LHCN-M2 (cell line): Measurements from ENCODE around the gene TOMM6. TPM values are rescaled to one million over a fixed set of nuclear protein-coding genes. Genes with fewer than 3 reads are reported as not detected.

Source experiments
- DNase-seq: peaks from one replicate; pipeline ENCODE4 v3.0.0-alpha.2; 2012; ENCODE audit warnings: low read depth
- polyA plus RNA-seq: library from polyadenylated mRNA; unstranded; fragments of >200 nt; gene quantifications from one replicate; pipeline ENCODE4 v1.2.1, GENCODE V29; 2012; ENCODE audit warnings: missing spikeins
- total RNA-seq: library from RNA; depleted of rRNA; stranded (reverse); fragments of >200 nt; gene quantifications from 2 replicates; pipeline ENCODE4 v1.2.3, GENCODE V29; 2014; rRNA removed

Gene TOMM6
- 157 and 160 TPM in 2 replicates for total RNA-seq
- 293 TPM for polyA plus RNA-seq

DNA sequence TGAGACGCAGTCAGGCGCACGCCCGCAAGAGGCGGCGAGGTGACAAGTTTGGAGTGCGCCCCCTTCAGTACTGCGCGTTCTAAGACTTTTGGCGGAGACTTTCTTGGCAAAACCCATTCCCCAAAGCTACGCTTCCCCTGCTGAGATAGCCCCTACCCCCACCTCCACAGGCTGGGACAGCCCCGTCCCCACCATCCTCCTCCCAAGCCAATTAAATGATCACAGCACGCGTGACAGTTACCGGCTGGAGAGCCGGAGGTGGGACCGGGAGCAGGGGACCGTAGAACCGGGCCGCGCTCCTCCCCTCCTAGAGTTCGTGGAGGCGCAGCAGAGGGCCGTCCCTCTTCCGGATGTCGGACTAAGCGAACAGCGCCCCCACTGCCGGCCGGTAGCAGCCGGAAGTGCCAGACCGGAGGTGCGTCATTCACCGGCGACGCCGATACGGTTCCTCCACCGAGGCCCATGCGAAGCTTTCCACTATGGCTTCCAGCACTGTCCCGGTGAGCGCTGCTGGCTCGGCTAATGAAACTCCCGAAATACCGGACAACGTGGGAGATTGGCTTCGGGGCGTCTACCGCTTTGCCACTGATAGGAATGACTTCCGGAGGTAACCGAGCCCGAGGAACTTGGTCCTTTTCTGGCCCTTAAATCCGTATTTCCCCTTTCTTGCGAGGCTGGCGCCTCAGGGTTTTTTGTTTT, at the start of gene TOMM6:
Gene TOMM6 (plus strand): TSS at position 476 of the 699 bp plus-strand sequence. CDS start 4 bp downstream, at position 480.
- peak; percentile 91 for DNase-seq

DNA sequence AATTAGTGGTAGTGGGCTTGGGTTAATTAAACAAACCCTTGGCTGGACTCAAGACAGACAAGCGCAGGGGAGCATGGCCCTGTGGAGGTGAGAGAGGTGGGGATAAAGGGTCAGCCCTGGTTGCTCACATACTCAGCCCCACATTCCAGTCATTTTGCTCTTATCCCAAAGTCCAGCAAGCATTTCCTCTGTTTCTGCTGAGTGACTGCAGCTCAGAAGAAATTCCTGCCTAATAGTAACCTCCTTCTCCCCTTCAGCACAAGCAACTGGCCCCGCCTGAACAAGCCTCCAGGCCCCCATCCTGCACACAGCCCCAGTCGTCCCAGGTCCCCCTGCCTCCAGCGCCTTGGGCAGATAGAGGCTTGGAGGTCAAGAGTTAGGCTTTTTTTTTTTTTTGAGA, 48.5 kb upstream of the TOMM6 start:
- no peak for DNase-seq

DNA sequence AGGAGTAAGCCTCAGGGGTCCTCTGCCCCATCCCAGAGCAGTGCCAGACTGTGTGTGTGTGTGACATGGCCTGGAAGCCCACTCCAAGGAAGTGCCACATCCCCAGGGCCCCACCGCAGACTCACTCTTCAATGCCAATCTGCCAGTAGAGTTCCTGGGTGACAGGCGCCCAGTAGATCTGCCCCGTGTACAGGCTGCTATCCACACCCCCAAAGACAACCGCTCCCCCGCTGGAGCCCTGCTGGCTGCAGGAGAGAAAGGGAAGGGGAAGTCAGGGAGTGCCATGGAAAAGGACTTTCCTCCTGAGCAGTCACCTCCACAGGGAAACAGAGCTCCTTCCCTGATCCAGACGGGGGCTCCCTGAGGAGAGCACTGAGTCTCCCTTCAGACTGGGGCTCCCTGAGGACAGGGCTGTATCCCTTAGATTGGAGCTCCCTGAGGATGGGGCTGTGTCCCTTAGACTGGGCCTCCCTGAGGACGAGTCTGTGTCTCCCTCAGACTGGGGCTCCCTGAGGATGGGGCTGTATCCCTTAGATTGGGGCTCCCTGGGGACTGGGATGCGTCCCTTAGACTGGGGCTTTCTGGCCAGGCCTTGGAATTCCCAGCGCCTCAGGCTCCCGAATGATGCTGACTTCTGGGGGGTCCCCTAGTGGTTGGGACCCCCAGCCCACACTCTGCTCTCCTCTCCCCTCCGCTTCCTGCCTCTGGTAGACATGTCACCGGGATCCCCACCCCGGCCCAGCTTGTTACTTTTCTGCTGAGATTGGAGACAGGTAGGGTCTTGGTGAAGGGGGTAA, 46.9 kb upstream of the TOMM6 start:
- no peak for DNase-seq

DNA sequence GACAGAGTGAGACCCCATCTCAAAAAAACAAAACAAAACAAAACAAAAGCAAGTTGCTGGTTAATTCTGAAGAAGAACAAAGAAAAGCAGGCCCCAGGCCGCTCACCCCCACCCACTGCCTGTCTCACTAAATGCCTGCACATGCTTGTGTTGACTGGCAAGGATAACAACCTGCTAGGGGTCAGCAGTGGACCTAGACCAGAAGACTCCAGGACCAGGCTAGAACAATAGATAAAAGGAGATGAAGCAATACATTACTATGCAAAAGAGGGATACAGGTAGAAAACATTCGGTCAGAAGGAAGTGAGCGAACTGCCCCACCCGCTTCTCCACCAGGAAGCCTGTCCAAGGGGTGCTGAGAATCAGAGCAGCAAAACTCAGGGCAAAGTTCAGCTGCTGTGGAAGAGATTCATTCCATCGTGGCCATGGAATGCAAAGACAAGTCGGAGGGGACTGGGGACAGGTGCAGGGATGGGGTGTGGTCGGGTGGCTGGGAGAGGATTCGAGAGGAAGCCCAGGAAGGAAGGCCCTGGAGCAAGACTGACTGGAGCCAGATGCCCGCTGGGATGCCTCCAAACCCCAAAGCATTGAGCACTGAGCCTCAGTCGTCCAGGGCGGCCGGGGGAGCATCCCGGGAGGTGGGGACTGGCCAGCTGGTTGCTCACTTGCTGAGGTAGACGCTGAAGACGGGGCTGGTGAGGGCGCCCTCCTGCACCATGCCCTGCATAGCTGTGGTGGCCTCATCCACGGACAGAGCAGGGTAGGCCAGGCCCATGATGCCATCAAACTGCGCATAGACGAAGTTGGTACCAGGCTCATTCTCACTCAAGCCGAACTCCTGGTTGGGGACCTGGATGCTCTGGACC, 45.6 kb upstream of the TOMM6 start:
- DNase-seq, result no peak

DNA sequence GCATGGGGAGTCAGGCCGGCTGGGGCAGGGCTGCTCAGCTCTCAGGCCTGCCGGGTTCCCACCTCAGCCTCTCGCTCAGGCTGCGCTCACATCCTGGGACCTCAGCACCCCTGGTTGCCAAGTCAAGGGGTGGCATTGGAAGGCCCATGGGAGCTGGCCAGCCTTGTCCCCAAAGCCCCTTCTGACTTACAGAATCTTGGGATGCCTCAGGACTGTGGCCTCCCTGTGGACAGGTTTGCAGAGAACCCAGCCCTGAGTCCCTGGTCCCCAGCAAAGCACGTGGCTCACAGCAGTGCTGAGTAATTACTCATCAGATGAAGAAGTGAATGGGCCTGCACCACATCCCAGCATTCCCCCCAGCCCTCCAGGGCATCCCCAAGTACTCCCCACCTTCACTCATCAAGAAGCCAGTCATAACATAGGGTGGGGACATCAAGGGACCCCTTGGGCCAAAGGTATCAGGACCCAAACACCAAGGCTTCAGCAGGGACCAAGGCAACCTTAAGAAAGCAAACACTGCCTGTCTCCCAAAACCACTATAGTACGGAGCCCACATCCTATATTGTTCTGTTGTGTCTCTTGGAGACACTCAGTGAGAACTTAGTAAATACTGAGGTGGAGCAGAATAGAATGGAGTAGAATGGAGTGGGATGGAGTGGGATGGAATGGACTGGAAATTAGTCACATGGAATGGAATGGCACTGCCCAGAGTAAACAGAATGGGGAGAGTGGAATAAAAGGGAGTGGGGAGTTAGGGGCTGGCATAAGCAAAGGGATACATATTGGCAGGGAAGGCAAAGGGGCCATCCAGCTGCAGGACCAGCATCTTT, 43.9 kb upstream of the TOMM6 start:
- DNase-seq, result no peak

DNA sequence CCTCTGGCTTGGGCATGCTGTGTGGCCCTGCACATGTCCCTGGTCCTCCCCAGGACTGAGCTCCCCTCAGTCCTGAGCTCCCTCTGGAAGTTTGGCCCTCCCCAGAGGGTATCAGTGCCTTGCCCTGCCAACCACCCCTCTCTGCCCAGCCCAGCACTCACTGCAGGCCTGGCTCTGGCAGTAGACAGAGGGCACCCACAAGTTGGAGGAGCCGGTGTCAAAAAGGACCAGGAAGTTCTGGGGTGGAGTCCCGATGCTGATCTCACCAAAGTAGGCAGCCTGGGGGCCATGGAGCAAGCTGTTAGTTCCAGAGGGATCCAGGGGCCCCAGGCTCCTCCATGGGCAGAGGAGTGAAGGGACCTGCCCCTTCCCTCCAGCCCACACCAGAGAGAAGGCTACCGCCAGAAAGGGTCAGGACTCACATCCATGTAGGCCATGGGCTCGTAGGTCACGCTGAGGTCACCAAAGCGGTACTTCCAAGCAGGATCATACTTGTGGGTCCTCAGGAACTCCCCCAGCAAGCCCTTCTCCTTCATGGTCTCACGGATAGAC, 43.2 kb upstream of the TOMM6 start:
- DNase-seq, result no peak

DNA sequence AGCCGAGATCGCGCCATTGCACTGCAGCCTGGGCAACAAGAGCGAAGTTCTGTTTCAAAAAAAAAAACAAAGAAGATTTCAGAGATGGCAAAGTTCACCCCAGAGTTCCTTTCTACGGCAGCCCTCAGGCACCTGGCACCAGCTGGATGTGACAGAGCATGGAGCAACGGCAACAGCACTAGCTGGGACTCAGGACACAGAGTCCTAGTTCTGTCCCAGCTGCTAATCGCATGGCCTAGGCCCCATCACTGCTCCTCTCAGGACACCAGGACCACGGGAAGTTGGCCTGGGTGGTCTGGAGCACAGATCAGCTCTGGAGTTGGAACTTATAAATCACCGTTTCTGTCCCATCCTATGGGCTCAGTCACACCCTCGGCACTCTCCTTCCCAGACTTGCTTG, 41.4 kb upstream of the TOMM6 start:
- no peak for DNase-seq

DNA sequence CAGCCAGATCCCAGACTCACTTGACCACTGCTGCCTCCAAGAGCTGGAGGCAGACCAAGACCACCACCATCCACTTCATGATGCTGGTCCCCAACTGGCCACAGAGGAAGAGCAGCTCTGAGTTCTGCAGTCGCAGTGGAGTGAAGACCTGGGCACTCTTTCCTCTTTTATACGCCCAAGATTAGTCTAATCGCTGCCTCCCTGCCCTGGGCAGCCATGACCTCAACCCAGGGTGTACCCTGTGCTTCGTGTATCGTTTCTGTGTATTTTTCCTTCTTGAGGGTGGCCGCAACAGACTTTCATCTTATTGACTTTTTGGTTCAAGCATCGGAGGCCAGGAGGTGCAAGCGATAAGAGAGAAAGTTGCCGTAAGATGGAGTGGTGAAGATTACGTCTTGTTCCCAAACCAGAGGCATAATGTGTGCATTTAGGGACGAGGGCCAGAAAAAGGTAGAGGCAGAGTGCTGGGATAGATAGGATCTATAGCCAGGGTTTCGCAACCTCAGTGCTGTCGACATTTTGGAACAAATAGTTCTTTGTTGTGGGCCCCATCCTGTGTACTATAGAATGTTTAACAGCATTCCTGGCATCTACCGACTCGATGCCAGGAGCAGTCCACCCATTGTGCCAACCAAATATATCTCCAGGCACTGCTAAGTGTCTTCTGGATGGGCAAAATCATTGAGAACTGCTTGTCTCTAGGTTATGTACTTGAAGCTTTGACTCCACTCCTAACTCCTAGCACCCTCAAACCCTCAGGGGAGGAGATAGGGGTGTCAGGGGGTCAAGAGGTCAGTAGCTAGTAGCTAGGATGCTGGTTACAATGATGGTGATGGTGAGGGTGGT, 40.0 kb upstream of the TOMM6 start, which contains the start of gene PGC:
Gene PGC (minus strand): TSS at position 142 of the 846 bp plus-strand sequence. CDS start 63 bp downstream, at position 79.
- DNase-seq, result no peak

DNA sequence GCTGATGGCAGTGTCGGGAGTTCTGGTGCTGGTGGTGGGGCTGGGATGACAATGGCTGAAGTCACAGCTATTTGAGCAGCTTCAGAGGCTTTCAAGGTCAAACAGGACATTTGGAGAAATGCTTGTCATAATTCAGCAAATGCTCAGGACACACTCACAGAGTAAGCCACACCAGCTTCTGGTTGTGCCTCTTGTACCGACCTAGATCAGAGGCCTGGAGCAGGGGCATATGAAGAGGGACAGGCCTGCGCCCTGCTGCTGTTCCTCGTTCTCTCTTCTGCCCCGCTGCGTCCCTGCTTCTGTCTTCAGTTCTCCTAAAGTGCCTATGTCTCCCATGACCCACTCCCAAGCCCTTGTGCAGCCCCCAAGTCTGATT, 39.4 kb upstream of the TOMM6 start:
- DNase-seq, result no peak

DNA sequence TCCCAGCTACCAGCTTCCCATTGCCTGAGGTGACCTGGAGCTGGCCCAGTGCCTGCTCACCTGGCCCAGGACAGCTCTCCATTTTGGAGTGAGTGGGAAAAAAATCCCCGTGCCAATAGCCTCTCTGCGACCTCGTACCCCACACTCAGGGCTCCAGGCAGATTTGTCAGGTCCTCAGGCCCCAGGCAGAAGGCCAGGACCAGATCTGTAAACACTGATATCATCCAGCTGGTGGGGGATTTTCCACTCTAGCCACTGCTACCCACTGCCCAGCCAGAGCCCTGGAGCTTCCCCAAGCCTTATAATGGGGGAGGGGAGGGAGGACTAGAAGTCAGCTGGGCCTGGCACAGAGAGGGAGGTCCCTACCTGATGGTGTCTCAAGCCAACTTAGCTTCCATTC, 39.0 kb upstream of the TOMM6 start:
- DNase-seq, result no peak

DNA sequence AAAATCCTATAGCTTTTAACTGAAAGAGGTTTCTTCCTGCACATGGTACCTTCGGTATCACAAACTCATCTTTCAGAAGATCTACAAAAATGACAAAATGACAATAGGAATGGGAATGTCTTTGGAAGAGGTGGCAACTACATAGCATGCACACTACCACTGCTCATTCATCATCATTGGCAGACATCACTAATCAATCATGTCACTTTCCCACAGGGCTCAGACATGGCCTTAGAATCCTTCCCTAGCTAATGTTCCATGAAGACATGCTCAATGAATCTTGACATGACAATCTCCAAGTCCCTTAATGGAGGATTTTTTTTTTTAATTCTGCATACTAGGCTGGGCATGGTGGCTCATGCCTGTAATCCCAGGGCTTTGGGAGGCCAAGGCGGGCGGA, 37.1 kb upstream of the TOMM6 start:
- no peak for DNase-seq

DNA sequence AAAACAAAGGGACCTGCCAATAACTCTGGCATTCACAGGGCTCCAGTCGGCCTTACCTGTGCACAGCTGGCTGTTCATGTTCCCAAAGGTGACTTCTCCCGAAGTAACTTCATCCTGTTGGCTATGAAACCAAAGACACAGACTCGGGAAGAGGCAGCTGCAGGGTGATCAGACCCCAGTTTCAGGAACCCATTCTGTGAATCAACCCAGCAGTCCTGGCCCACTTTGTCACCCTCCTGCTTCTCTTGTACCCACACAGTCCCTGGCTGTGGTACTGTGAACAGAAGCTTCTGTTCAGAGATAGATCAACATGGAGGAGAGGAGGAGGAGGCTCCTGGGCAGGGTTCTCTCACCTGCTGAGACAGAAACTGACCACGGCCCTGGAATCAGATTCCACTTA, 31.6 kb upstream of the TOMM6 start:
- no peak for DNase-seq

DNA sequence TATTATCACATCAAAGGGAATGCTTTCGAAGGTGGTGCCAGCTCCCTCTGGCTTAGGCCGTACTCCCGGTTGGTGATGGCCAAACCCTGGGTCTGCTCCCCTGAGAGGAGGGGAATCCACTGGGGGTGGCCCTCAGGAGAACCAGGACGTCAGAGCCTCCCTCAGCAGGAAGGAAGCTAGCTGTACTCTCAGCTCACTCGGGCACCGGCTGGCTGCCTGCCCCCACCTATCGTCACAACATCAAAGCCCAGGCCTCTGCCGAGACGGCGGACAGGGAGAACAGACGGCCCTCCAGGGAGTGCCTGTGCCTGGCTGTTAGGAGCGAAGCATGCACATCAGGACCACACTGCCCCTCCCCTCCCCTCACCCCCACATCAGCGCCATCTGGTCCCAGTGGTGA, 31.1 kb upstream of the TOMM6 start:
- DNase-seq, result no peak

DNA sequence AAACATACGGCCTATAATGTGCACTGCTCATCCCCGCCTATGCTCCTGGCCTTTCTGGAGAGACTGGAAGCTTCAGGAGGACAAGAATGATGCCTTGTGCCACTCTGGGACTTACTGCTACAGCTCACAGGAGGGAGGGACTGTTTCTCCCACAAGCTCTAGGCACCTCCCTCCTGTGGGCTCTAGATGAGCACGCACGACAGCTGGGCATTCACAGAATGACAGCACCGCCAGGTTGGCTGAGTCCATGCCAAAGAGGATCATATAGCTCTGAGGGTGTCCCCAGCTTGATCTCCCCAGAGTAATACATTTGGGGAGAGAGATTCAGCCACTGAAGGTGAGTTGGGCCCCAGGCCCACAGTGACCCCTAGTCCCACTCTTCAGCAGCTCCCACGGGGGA, 30.2 kb upstream of the TOMM6 start:
- peak; percentile 39 for DNase-seq

DNA sequence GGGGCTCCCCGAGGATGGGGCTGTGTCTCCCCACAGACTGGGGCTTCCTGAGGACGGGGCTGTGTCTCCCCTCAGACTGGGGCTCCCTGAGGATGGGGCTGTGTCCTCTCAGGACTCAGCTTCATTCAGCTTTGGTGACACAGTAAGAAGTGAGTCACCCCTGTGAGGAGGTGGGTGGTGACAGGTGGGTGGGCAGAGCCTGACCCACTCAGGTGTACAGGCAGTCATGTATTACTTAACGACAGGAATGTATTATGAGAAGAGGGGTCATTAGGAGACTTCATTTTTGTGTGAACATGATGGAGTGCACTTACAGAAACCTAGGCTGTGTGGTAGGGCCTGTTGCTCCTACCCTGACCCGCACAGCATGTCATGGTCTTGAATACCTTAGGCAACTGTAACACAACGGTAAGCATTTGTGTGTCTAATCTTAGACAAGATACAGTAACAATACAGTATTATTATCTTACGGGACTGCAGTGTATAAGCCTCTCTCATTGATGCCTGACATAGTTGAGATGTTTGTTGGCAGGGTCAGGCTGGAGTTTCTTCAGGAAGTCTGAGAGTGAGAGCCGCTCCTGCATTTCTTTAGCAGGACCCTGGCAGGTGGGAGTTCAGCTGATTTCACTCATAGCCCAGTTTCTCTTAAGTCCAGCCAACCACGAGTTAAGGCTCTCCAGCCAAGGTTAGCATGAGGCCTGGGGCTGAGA, 29.4 kb upstream of the TOMM6 start:
- DNase-seq, result no peak

DNA sequence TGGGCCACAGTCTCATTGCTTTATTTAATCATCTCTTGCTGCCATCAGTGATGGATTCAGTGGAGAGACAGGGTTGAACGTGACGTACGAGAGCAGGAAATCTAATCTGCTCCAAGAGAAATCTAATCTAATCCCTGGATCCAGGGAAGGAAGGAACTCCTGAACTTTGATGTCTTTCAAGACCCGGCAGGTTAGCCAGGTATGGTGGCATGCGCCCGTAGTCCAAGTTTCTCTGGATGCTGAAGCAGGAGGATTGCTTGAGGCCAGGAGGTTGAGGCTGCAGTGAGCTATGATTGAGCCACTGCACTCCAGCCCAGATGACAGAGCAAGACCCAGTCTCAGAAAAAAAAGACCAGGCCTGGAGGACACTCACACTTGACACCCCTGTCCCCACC, 28.9 kb upstream of the TOMM6 start:
- no peak for DNase-seq

DNA sequence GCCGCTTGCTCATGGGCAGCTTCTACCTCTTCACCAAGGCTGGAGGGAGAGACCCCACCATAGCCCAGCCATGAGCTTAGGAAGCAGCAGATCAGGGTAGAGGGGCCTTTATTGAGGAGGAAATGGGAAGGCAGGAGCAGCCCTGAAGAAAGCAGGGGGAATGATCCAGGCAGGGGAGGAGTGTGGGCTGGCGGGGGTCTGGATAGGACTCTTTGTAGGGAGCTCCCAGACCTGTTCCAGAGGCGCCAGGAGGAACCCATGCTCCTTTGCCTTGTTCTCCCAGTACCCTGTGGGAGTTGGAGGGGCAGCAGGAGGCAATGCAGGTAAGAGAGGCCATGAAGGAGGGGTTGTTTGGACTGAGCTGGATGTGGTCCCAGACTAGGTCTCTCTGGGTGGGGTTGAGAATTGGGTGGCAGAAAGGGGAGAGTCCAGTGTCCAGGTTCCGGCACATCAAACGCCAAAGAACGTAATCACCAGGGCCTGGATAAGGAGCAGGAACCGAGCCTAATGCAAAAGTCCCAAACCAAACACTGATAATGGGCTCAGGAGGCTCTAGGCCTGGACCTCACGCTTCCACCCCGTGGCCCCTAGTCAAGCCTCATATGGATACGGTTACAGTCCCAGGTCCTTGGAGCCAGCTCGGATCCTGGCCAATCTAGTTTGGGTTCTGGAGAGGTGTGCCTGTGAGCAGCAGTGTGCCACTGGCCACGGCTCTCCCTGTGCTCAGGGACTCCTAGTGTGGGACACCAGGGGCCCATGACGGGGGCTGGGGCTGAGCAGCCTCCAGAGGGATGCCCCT, 28.2 kb upstream of the TOMM6 start:
- no peak for DNase-seq

DNA sequence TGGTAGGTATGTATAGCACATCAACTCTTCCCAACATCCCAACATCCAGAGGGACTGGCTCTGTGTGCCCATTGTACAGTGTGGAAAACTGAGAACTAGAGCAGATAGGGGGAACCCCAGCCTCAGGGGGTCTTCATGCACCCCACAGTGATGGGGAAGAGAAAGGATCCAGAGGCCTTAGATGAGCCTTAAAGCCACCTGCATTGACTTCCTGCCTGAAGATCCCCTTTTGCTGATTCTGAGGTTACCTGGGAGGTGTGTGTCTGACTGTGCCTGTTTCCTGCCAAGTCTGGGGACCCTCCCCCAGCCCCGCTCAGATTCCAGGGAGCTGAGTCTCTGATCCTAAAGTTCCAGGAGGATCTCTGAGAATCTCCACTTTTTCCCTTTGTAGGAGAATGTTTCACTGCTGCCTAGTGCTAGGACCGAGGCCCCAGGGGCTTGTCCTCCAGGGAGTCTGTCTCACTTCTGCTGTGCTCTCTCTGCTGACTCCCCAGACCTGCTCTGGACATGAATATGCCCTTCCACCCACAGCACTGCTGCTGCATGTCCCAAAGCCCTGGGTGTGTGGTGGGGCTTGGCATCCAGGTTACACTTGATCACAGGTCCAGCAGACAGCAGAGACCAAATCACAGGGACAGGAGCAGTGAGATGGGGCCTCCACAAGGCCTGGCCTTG, 27.5 kb upstream of the TOMM6 start:
- no peak for DNase-seq
